NAMALWA (cell line): Measurements from ENCODE around the gene PBOV1.

Experiments
- DNase-seq: peaks from one replicate; pipeline ENCODE4 v3.0.0-alpha.2; 2015; ENCODE audit warnings: low spot score

PBOV1 gene

DNA sequence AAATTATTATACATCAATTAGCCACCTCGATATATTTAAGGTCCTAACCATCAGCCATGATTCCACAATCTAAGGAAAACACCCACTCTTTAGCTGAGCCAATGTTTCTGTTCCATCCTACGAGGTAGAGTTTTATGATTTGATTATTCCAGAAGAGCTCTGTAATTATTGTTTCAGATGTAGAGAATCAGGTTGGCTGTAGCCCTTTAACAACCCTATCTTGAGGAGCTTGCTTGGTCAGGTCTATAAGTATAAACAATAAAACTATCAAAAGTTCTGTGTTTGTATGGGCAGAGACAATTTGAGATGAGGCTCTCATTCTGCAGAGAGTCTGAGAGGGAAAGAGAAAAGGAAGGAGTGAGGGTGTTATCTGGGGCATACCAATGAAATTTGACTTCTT lies at the start of gene PBOV1:
Gene PBOV1 (minus strand): TSS at position 43 of the 400 bp plus-strand sequence. CDS start 96 bp downstream, outside the sequence.
- no peak for DNase-seq

DNA sequence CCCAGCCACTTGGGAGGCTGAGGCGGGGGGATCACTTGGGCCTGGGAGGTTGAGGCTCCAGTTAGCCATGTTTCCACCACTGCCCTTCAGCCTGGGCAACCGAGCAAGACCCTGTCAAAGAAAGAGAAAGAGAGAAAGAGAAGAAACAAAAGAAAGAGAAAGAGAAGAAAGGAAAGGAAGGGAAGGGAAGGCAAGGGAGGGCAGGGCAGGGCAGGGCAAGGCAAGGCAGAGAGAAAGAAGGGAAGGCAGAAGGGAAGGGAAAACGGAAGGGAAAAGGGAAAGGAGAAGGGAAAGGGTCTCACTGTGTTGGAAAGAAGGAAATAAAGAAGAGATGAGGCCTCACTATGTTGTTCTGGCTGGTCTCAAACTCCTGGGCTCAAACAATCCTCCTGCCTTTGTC lies 47.8 kb upstream of the PBOV1 start:
- DNase-seq, result no peak

DNA sequence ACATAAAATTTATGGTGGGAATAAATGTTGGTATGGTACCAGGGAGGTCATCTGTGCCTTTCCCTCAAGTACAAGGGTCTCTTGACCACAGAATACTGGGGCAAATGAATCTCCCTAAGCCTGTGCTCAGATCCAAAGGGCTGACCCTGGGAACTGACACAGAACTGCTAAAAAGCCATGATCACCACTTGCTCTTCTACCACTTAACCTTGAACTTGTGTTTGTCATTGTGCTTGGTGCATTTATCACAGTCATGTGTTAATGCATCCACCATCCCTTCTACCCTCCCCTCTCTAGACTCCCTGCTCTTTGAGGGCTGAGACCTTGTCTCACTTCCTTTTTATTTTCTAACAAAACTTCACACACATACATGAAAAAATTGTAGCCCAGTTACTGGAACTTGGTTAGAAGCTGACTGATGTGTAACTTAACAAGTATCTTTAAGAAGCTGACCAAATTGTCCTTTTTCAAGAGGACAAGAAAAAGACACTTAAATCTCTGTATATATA lies 46.1 kb upstream of the PBOV1 start:
- peak; percentile 7 for DNase-seq

DNA sequence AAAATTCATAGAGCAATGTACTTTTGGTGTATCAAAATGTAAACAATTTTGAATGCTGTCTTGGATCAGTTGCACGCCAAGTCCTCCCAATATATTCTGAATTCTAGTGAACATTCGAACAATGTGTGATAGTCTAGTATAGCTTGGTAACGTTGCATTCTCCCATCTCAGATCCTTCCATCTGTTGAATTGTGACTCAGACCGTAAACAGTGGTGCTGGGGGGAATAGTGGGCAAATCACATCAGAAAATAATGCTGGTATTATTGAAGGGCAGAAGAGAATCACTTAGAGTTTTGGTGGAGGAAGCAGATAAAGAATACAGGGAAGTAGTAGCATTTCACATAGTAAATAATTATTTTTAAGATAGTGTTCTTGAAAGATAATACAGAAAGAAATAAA lies 45.7 kb upstream of the PBOV1 start:
- DNase-seq, result no peak

DNA sequence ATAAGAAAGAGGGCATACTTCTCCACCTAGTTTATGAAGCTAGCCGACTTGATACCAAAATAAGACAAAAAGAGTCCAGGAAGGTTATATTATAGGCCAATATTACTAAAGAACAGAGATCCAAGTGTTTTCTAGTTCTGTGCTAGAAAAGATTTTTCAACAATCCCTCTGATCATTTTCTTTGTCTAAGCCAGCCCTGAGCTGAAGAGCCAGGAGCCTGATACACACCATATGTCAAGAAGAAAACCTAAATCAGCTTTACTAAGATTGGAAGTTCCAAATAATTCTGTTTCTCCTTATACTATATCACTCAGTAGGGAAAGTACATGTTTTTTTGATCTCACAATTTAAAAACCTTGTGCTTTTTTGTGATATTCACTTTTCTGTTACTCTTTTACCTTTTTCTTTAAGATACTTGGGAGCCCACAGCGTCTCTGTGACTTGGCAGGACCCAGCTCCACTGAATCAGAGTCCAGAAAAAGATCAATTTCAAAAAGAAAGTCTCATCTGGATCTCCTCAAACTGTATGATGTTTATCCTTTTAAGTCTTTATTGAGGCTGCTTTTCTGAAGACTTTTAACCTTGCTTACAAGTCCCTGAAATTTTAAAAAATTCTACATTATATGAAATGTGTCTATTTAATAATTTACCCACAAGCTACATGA lies 43.0 kb upstream of the PBOV1 start:
- DNase-seq, result no peak

DNA sequence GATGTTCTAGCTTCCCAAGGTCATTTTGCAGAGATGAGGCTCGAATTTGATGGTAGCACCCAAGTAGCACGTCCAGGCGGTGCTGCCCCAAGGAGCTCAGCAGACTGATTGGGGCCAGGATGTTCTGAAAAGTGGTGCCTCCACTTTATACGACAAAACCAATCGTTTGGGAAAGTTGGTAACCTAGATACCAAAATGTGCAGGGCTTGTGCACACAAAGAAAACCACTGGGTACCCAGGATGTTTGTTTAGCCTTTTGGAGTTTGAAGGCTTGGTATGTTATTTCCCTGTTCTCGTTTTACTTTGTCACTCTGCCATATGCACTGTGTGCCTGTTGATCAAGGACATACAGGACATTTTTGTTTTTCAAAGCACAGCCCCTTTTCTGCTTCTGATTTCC lies 40.7 kb upstream of the PBOV1 start:
- DNase-seq, result no peak

DNA sequence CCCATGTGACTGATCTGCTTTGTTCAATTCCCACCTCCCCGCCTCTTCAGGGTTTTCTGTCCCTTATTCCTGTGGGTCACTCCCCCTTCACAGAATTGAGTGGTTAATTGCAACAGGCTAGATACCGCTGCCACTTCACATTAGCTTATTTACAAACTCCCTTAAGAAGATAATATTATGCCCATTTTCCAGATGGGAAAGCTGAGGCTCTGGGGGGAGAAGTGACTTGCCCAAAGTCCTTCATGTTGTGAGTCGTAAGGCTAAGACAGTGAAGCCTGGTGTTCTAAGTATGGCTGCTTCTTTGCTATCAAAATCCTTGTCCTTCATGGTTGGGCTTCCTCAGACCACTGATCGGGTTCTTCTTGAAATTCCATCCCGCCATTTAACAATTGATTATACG lies 39.9 kb upstream of the PBOV1 start:
- DNase-seq, result no peak

DNA sequence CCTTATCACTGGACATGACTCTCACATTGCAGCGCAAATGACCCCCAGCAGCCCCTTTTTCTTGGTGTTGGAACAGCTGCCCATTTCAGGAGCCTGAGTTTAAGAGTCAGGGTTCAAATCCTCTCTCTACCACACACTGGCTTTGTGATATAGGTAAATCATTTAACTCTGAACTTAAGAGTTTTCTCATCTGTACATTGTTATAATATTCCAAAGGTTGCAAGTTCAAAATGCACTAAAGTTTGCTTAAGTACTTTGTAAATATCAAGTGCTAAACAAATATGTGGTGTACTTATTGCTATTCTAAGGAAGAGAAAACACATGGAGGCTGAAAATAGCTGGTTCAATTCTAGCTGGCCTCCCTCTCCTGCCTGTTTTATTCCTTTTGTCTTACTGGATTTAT lies 39.3 kb upstream of the PBOV1 start:
- DNase-seq, result no peak

DNA sequence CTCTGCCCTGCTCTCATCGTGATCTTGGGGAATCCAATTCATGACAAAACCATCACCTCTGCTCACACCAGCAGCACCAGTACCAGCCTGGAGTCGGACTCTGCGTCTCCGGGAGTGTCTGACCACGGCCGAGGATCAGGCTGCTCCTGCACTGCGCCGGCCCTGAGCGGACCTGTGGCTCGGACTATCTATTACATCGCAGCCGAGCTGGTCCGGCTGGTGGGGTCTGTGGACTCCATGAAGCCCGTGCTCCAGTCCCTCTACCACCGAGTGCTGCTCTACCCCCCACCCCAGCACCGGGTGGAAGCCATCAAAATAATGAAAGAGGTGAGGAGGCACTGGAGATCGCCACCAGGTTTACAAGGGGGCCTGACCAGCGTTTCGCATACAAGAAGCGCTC lies 37.2 kb upstream of the PBOV1 start:
- DNase-seq, result no peak

DNA sequence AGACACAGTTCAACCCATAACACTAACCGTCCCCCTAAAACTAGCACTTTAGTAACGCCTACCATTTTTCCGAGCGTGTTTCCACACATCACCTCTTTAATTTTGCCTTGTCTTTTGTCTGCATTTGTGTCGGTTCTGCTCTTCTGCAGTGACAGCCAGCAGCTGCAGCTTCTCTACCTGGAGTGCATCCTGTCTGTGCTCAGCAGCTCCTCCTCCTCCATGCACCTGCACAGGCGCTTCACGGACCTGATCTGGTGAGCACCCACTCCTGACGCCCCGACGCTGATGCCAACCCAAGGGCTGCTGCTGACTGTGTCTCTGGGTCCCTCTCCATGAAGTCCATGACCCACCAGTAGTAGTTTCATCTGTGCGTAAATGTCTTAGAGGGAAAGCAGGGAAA lies 35.4 kb upstream of the PBOV1 start:
- DNase-seq, result no peak

DNA sequence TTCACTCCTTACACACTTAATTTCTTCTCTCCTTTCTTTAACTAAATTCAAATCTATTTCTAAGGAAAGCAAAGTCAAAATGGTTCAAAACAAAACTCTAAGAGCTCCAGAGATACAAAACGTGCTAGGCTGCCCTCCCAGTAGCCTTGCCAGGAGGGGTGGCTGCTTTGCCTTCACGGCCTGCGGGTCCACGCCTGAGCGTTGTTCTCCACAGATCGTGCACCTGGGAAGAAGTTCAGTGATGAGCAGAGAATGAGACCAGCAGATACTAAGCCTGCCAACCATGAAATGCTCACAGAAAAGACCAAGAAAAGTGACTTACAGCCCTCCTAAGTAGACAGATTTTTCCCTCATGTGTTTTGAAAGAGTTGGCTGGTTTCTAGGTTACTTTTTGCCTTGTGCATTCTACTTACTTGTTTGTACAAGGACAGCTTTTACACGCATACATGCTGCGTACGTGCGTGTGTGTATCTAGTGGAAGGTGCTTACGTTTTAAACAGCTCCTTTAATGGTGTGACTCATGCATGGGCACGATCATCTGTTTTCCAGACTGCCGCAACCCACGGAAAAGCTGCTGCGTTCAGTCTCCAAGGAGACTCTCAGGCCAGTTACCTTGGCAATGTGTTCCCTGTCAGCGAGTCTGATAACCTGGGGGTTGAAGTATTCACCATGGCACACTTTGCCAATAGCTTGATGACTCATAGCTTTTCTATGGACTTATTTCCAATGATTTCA lies 32.4 kb upstream of the PBOV1 start:
- no peak for DNase-seq

DNA sequence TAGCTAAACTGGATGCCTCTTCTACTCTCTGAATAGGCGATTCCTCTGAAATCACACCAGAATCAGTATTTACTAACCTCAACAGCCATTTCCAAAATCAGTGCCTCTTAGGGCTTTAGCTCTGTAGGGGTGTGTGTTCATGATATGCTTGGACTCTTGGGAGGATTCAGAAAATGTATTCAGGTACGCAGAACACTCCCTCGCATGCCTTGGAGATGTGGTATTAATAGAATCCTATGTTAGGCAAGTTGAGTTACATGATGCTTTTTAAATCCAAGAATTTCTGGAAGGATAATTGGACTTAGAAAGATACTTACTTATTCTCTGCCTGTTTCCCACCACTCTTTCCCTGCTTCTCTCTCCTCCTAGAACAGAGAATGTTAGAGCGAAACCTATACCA lies 31.8 kb upstream of the PBOV1 start:
- no peak for DNase-seq

DNA sequence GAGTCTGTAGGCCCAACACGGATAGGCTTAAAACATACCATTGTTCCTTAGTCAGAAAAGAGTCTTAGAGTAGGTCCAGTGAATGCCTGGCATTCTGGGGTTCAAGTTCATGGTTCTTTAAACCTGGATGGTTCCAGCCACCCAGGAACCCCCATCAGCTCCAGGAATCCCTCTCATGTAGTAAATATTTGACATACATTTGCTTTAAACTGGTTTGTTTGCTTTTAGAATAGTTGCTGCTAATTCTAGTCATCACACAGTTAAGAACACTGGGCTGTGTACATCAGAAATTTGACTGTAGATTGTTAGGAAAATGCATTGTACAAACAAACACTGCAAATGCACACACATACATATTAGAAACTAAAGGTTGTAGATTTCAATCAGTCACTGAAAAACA lies 30.6 kb upstream of the PBOV1 start:
- no peak for DNase-seq

DNA sequence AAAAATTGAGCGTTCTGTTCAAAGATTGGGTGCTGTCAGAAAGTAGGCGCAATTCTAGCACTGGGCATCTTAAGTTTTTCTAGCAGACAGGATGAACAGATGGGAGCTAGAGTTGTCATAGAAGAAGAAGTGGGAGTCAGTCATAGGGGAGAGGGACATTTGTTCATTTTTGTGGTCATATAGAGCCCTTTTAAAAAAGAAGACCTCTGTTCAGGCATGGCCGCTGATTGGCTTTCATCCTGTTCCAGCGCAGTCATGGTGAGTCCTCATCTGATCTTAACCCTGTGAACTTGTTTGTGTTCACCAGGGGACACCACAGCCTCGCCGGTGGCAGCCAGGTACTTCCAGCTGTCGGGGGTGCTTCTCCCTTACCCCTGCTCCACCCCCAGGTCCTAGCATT lies 29.7 kb upstream of the PBOV1 start:
- no peak for DNase-seq

DNA sequence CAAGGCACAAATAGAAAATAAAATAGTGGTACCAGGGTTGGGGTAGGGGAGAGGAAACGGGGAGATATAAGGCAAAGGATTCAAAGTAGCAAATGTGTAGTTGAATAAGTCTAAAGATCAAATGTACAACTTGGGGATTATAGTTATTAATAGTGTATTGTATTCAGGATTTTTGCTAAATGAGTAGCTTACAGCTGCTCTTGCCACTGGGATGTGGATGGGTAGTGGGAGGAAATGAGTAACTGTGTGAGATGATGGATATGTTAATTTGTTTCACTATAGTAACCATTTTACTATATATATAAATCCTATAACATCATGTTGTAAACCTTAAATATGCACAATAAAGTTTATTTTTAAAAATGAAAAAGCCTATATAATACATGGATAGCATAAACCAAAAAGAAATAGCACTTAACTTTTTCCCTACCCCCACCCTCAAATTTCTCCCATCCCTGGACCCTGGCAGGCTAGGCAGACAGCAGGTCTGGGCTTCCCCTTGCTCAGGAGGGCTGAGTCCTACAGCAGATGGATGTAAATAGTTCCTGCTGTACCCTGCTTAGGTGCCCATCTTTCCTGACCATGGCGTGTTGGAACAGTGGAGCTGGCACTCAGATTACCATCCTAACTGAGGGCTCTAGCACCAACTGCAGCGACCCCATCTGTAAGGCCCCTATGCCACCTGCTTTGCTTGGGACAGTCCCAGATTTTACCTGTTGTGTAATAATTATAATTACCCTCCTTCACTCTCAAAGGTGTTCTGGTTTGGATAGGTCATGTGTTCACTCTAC lies 28.6 kb upstream of the PBOV1 start:
- no peak for DNase-seq

DNA sequence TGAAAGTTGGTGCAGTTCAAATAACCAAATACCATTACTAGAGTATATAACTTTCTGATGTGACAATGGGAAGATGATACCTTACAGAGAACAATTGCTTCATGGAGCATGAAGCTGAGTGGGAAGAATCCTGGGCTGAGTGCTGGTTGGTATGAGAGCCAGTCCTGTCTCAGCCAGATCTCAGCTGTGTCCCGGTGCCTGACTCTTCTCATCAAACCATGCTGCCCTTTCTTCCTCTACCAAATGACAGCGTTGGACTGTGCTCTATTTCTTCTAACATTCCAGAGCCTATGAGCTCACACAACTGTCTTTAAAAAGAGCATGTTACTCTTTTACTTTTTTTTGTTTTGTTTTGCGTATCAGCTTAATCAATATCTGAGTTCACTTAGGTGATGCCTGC lies 27.5 kb upstream of the PBOV1 start:
- DNase-seq, result no peak

DNA sequence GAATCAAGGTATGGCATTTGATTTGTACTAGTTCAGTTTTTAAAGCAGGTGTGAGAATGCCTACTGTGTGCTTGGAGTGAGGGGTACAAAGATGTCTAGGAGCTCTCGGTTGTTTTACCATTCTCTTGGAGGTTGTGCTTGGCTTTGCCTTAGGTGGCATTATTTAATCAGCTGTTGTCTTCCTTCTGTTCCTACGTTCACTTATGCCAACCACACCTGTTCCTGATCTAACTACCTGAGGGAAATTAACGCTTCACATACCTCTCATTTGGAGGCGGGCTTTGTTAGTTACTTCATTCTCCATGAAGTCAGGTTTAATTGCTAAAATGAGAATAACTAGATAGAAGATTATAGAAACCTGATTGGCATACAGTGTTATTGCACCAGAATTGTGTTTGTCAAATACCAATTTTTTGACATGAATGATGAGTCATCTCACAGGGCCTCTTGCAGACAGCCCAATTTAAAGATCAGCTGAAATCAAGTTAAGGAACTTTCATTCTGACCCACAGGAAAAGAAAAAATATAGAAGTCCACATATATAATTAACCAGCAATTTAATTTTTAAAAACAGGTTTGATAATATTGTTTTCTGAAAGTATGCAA lies 24.8 kb upstream of the PBOV1 start:
- DNase-seq, result no peak

DNA sequence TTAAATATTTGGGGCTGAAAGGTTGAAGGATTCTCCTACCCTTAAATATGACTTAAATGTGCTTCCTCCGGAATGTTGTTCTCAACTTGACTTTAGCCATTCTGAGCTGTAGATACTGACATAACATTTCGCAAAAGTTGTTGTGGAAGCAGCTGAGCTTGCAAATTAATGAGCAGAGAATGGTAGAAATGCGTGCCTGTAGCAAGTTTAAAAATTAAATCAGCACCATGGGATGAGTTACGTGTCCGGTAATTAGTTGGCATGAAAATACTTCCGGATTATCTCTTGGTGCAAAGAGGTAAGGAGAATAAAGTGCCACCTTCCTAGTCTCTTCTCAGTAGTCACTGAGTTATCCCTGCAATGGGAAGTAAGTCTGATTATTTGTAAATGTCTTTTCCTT lies 23.6 kb upstream of the PBOV1 start:
- no peak for DNase-seq

DNA sequence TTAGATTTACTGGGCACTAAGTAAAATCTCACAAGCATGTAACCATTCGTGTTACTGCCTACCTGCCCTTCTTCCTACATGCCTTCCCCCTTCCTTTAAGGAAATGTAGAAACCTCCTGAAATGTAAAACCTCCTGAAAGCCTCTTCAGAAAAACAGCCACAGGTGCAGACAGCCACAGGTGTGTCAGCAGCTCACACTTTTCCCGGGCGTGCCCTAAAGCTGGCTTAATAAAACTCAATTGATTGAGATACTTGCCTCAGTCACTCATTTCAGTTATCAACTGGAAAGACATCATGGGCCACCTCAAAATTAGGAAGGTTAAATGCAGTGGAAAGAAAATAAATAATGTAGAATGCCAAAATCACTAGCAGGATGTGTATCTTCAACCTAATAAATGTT lies 23.1 kb upstream of the PBOV1 start:
- no peak for DNase-seq

DNA sequence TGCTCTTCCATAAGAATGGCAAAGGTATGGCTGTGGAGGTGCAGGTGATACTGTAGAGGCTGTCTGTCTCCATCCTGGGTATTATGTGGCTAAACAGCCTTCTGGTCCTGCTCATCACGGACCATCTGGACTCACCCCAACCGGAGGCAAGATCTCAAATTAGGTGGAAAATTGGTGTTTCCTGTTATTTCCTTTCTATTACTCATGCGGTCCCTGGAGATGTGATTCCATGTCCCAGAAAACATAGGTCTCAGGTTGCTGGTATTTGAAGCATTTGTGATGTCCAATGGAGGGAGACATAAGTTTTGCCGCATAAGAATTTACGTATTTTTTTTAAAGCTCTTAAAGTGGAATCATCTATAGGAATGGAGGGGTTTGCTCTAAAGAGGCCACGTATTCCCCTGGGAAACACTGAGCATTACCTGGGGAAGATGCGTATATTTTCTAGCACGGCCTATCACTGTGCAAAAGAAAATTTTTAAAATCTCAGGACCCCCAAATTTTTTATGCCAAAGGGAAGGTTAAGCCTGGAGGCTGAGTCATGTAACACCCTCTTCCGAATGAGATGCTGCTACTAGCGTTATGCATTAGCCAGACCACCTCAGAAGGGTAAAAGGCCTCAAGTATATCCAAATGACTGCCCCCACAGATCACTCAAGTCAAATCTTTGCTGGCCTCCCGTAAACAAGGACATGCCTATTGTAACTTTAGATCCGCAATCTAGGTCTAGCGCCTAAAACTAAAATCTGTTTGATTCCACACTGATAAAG lies 22.4 kb upstream of the PBOV1 start:
- no peak for DNase-seq

DNA sequence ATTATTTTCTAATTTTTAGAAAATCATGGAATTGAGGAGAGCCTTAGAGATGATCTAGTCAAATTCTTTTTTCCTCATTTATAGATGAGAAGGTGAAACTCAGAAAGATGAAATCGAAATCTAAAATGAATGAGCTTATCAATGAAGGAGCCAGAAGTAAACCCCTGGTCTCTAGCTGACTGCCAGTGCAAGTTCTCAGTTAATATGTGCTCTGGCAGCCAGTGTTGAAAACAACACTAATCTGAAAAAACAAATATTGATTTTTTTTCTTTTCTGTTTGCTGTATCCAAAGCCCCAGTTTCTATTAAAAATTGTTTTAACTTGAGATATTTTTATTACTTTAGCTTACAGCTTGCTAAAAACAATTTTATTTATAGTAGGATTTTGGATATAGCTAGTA lies 21.5 kb upstream of the PBOV1 start:
- no peak for DNase-seq

DNA sequence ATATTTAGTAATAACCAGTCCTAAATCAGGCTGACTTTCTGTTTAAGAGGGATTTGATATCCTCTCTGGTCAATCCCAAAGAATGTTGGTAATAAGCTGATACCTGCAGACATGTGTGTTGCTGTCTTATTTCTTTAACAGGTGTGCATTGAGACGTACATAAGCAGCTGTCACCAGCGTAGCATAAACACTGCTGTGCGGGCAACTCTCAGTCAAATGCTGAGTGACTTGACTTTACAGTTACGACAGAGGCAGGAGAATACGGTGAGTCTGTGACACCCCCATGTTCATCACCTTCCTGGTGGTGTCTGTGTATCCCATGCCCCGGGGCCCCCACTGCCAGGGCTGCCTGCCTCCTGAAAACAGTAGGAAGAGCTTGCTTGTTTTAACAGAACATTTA lies 20.1 kb upstream of the PBOV1 start:
- no peak for DNase-seq
